GM13977 (cell line): Measurements from ENCODE around the gene MSANTD1.

ENCODE experiments used
- DNase-seq: peaks from one replicate; pipeline ENCODE4 v3.0.0; 2012; ENCODE audit warnings: low spot score
- in situ Hi-C: fragments of 300-500 bp; cut with MboI; formaldehyde crosslinking; loops from one replicate; pipeline ENCODE4 v1.12.0; 2022; ENCODE audit warnings: low sequenced_read_pairs, low pct_unique_long_range_greater_than_20kb, mixed read lengths, inconsistent platforms; ENCODE audit not compliant: unreplicated experiment
- TF ChIP-seq, protein P1 (sequence below): IDR thresholded peaks from 2 replicates; pipeline ENCODE4 v1.5.1; 2012; ENCODE audit warnings: mild to moderate bottlenecking, control low read depth; ENCODE audit not compliant: insufficient read depth; ENCODE audit errors: extremely low read depth, missing control alignments

MSANTD1 gene

DNA sequence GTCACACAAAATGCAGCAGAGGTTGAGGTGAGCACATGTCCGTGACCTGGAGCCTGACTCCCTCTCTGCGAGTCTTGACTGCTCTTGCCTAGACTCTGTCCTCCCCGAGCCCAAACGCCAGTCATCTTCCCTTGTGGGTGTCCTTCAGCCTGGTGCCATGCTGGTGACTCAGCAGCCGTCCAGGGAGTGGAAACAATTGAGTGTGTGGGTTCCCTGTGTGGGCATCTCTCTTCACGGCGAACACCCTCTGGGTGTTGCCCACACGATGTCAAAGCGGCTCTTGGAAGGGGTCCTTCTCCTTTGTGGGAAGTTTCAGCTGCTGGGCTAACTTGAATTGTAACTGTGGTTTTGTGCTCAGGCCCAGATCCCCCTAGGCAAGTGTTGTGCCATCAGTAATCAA lies 17.5 kb upstream of the MSANTD1 start:
- in situ Hi-C loops: no loop called here
- DNase-seq: no peak
- TF ChIP-seq, protein P1, sequence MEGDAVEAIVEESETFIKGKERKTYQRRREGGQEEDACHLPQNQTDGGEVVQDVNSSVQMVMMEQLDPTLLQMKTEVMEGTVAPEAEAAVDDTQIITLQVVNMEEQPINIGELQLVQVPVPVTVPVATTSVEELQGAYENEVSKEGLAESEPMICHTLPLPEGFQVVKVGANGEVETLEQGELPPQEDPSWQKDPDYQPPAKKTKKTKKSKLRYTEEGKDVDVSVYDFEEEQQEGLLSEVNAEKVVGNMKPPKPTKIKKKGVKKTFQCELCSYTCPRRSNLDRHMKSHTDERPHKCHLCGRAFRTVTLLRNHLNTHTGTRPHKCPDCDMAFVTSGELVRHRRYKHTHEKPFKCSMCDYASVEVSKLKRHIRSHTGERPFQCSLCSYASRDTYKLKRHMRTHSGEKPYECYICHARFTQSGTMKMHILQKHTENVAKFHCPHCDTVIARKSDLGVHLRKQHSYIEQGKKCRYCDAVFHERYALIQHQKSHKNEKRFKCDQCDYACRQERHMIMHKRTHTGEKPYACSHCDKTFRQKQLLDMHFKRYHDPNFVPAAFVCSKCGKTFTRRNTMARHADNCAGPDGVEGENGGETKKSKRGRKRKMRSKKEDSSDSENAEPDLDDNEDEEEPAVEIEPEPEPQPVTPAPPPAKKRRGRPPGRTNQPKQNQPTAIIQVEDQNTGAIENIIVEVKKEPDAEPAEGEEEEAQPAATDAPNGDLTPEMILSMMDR: no peak

DNA sequence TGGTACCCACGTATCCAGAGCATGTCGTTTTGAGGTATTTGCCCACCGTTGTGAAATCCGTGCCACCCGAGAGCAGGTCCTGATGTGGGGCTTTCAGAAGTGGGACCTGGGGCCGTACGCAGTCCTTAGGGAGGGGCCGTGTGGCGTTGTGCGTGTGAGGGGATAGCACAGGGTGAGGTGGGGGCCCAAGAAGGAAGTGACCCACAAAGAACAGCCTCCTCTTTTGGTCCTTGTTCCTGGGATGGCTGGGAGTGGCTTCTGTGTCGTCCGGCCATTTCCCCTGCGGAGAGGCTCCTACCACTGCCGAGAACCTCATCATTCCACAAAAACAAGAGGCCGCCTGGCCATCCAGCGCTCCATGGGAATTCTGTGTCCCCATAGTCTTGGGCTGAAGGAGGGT lies 17.0 kb upstream of the MSANTD1 start:
- TF ChIP-seq, protein P1: no peak
- in situ Hi-C loops: no loop called here

DNA sequence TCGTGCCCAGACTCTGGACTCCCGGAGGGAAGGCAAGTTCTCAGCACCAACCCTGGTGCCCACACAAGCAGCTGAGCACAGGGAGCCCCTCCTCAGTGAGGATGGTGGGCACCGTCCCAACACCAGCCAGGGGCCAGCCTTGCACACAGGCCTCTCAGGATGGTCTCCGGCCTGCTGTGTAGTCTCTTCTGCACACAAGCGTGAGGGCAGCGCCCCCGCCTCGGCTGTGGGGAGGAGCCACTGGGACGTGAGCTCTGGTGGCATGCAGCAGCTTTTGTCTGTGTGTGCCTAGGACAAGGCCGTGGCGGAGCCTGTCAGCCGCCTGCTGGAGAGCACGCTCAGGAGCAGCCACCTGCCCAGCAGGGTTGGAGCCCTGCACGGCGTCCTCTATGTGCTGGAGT lies 16.1 kb upstream of the MSANTD1 start:
- in situ Hi-C loops: no loop called here
- DNase-seq: no peak
- TF ChIP-seq, protein P1: no peak

More for the DNA sequence above, 17.0 kb upstream of the MSANTD1 start:
- DNase-seq: peak; percentile 13

DNA sequence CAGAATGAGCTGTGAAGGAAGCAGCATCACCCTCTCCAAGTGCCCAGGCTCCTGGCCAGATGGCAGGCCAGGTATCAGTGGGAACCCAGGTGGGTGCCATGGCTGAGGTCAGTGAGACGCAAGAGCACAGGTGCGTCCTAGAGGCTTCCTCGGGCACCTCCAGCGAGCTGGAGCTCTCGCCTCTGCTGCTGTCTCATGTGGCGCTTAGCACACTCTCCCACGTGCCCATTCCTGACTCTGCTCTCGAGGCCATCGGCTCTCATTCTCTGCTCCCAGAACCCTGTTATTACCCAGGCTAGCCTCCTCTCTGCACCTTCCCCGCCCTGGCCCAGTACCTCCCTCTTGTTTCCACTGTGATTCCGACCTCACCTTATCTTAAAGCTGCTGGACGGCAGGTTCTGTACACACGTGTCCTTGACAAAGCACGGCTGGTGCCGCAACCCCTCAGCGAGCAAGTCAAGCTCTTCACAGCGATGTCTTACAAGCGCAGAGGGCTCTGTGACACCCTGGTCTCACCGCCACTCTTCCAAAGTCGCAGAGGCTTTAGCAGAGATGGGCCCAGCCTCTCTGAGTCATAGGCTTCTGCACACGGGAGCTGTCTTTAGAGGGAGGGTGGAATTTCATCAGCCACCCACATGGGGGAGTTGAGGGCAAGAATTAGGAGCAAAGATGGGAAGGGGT lies 15.4 kb upstream of the MSANTD1 start:
- in situ Hi-C loops: no loop called here
- TF ChIP-seq, protein P1: no peak
- no peak for DNase-seq

DNA sequence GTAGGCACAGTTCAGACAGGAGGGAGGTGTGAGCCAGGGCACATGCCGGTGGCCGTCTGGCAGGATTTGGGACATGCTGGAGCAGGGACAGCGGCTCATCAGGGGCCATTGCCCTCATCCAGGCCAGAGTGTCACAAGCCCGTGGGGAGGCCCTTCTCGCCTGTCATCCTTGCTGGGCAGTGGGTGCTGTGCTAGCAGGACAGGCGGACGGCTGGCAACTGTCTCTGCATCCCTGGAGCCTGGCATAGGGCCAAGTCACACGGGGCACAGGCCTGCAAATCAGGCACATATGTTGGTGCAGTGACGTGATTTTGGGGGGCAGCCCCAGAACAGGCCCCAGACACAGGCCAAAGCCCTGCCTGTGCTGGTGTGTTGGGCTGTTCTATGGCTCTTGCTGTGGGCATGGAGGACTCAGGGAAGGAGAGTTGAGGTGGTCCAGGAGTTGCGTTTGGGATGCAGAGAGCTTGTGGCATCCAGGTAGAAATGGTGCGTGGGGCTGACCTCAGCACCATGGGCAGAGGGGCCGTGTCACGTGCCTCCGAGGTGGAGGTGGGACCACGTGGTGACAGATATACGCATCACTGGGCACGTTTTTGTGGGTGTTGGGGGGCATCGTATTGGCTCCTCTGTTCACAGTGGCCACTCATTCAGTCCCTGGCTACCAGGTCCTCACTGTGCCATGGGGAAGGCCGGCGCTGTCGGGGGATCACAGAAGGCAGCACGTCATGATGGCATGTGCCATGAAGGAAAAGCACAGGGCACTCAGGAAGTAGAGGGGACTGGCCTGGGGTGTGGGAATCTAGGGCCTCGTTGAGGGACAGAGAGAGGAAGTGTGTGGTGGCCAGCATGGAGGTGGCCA lies 14.6 kb upstream of the MSANTD1 start:
- DNase-seq: no peak
- TF ChIP-seq, protein P1: no peak
- in situ Hi-C loops: no loop called here

DNA sequence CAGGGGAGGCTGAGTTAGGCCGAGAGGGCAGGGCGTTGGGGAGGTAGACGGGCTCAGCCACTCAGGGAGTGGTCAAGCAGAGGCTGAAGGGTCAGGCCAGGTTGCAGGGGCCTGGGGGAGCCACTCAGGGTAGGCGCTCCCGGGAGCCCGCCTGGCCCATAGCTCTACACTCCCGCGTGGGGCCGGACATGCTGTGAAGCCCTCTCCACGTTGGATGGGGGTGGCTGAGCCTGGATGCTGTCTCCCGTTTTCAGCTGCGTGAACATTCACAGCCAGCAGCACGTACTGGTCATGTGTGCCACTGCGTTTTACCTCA lies 14.0 kb upstream of the MSANTD1 start:
- TF ChIP-seq, protein P1: no peak
- no peak for DNase-seq
- in situ Hi-C loops: no loop called here
